A549 treated with DMSO at 1 μM for 4 hours (cell line): Measurements from ENCODE around the gene CNOT2. TPM values are rescaled to one million over a fixed set of nuclear protein-coding genes. Genes with fewer than 3 reads are reported as not detected.

Experiments
- total RNA-seq: library from RNA; stranded (reverse); fragments of 200-300 nt; extraction: Qiagen RNA extraction; gene quantifications from 5 replicates; pipeline ENCODE4 v1.2.3, GENCODE V29; 2022; ENCODE audit warnings: low read depth

Gene CNOT2, protein sequence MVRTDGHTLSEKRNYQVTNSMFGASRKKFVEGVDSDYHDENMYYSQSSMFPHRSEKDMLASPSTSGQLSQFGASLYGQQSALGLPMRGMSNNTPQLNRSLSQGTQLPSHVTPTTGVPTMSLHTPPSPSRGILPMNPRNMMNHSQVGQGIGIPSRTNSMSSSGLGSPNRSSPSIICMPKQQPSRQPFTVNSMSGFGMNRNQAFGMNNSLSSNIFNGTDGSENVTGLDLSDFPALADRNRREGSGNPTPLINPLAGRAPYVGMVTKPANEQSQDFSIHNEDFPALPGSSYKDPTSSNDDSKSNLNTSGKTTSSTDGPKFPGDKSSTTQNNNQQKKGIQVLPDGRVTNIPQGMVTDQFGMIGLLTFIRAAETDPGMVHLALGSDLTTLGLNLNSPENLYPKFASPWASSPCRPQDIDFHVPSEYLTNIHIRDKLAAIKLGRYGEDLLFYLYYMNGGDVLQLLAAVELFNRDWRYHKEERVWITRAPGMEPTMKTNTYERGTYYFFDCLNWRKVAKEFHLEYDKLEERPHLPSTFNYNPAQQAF
- 29.4 to 49.1 TPM (median 38.5 TPM) in 5 replicates for total RNA-seq

DNA sequence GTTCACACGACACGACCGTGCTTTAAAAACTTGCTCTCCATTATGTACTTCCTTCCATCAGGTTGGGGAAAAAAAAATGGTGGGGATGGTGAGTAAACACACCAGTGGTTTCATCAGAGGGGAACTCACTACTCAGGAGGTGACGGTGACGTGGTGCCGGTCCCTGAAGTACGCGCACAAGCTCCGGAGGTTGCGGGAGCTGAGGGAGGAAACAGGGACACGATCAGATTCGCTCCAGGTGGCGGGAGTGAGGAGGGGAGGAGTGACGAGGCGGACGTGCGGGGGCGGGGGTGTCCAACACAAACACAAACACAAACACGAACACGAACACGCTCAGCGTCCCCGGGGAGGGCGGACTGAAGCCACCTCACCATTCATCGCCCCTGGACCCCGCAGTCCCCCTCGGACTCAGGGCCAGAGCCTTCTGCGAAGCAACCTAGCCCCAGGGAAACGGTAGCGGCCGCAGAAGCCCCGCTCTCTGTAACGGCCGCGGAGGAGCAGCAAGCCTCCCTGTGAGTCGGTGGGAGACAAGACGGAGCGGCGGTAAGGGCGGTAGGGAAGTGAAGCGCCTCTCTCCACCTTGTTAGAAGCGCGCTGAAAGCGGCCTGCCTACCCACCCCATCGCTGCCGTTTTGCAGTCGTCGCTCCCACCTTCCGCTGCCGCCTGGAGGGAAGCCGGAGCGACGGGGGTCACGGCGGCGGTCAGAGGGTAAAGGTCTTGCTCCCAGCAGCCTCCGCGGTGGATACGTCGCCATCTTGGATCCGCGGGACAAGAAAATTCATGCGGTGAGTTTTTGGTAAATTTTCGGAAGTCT is at the start of gene CNOT2:
CNOT2 (plus strand) TSS at position 739 of the 815 bp plus-strand sequence. CDS start 34,794 bp downstream, outside the sequence.

DNA sequence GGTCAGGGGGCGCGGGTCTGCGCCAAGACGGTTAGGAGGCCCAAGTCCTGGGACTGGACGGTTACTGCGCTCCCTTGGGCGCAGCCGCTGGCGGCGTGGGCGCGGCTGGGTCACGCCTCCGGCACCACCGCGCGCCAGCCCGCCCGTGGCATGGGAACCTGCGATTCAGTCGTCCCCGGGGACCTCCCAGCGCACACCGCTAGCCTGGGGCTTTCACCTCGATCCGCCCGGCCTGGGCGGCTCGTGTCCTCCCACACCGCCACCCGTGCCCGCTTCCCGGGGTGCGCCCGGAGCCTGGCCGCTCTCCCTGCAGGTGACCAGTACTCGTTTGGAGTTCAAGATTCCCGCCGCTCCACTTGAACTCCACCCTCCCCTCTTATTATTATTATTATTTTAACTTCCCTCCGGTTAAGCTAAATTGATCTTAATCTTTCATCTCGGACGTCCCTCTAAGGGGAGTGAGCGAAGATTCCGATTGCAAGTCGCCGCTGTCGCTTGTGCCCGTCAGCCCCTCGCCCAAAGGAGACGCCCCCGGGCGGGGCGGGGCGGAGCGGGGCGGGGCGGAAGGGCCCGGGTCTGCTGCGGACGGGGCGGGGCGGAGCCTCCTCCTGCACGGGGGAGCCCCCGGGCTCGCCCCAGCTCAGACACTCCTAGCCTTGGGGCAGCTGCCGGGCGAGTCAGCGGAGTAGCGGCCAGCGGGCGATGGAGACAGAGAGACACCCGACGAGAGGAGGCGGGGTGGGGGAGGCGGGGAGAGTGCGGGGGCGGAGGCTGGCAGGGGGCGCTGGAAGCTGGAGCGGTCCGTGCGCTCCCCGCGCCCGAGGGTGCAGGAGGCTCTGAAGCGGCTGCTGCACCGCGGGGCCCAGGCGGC is 122.7 kb downstream of the CNOT2 start, which contains the start of gene KCNMB4:
KCNMB4 (plus strand) TSS at position 643 of the 871 bp plus-strand sequence. CDS start 445 bp downstream, outside the sequence.

Other genes with a start within 250 kb of the CNOT2 start
- gene KCNMB4, start 122.9 kb downstream of the CNOT2 start, total RNA-seq = 0.12 to 0.26 TPM (median 0.15 TPM) in 5 replicates